GM10248 (cell line): ENCODE measurements around the gene DMXL1.

Source experiments
- CTCF ChIA-PET: fragments of 300-600 bp; sonication (Branson Sonifier 250); formaldehyde crosslinking; extraction: SDS; loops from one replicate; lab custom pipeline; 2021; ENCODE audit warnings: antibody characterized with exemption; lab: Yijun Ruan, JAX
- POLR2A ChIA-PET: fragments of 350-650 bp; sonication (Branson Sonifier 250); formaldehyde crosslinking; extraction: SDS; loops from one replicate; lab custom pipeline; 2020; ENCODE audit warnings: antibody characterized with exemption; lab: Yijun Ruan, JAX
- DNase-seq: peaks from one replicate; pipeline ENCODE4 v3.0.0; 2012; ENCODE audit errors: extremely low spot score
- TF ChIP-seq, protein P1 (sequence below): IDR thresholded peaks from 2 replicates; pipeline ENCODE4 v1.5.1; 2012; ENCODE audit warnings: mild to moderate bottlenecking, low read depth; ENCODE audit errors: extremely low read depth, missing control alignments, control extremely low read depth

The DMXL1 gene

DNA sequence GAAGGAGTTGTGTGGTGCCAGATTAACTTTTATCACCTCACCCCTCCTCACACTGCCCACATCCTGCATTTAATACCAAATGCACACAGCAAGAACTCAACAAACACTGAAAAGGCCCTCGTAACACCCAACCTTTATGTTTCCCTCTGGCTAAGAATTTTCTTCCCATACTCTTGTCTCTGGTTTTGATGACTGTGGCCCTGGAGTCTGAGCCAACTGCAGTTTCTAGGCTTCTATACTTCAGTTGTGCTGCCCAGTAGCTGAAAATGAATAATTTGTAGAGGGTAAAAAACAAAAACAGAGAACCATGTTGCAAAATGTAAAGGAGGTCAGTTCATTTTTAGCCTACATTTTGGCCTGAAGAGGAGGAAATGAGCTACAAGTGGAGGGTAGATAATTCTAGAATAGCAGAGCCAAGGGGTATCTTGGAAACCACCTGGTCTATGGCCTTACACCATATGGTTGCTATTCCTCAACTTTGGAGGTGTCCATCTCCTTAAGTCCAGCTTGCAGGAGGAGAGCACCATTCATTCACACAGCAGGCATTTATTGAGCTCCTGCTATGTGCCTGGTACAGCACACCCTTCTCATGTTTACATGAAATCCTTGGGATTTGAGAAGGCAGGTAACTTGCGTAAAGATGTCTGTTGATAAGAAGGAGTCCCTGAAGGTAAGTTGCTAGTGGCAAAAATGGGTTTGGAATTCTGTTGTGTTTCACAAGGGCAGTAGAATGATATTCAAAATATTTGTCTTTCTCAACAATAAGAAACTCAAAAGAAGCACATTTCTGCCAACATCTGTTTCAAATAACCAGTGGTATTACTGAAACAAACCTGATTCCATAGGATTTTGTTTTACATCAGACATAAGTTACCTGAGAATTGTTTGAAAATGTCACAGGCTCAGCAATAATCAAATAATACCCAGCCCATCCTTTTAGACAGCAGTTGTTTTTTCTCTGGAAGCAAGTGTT is 201.2 kb downstream of the DMXL1 start:
- ChIA-PET POLR2A (no interaction called here), CTCF (interaction anchor here (1.0 to 6.7 kb wide), 7 partner anchors 12 to 284 kb away, joined by 3 to 35 read pairs (median 8); partner anchors contain the start of gene DTWD2)
- DNase-seq: no peak
- TF ChIP-seq, protein P1, sequence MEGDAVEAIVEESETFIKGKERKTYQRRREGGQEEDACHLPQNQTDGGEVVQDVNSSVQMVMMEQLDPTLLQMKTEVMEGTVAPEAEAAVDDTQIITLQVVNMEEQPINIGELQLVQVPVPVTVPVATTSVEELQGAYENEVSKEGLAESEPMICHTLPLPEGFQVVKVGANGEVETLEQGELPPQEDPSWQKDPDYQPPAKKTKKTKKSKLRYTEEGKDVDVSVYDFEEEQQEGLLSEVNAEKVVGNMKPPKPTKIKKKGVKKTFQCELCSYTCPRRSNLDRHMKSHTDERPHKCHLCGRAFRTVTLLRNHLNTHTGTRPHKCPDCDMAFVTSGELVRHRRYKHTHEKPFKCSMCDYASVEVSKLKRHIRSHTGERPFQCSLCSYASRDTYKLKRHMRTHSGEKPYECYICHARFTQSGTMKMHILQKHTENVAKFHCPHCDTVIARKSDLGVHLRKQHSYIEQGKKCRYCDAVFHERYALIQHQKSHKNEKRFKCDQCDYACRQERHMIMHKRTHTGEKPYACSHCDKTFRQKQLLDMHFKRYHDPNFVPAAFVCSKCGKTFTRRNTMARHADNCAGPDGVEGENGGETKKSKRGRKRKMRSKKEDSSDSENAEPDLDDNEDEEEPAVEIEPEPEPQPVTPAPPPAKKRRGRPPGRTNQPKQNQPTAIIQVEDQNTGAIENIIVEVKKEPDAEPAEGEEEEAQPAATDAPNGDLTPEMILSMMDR: no peak

DNA sequence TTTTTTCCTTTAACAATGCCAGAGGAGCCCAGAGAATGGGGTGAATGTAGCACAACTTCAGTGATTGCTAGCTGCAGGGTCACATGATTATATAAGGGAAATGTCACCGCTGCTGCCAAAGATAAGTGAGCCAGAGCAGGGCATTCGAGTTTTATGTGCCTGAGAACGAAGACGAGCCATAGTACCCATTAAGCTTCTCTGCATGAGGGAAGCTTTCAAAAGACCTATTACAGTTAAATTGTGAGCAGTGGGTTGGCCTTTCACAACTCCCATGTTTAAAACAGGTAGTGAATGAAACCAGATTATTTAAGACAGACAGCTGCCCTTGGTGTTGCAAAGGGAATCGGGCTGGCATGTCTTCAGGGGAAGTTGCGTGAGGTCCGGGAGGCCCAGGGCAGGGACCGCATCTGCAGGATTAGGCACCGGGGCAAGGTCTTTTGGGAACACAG is 202.5 kb downstream of the DMXL1 start:
- ChIA-PET POLR2A (no interaction called here), CTCF (interaction anchor here (0.9 to 6.7 kb wide), 11 partner anchors 12 to 286 kb away, joined by 3 to 35 read pairs (median 3); partner anchors contain the start of gene DTWD2)
- TF ChIP-seq, protein P1: no peak
- DNase-seq: no peak

DNA sequence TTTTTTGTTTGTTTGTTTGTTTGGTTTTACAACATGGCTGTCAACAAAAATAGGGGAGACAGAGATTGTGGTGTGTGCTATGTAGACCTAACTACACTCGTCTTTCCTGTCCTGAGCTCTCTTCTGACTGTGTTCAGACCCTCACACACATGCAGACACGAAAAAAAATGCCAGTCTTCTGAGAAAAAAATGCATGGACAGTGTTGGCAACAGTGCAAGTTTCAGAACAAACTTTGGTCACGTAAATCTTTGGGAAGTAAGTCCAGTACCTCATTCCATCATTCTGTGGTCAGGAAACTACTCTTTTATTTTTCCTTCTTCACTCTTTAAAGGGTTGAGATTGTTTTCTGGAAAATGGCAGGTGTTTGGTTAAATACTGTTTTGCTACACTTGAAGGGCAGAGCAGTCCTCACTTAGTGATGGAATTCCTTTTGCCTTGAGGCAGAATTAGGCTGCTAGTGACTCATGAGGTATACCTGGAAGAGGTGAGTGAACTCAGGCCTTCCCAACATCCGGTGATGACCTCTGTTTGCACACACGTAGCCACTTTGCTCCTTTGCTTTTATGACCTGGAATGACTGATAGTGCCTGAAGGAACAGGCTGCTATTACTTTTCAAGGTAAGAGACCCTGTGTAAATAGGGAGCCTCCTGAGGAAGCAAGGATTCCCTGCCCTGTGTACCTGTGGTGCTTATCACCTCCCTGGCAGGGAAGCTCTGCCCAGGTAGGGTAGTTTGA is 203.3 kb downstream of the DMXL1 start:
- ChIA-PET CTCF (interaction anchor here (0.9 to 6.7 kb wide), 15 partner anchors 9 to 286 kb away, joined by 3 to 35 read pairs (median 4); partner anchors contain the start of gene DTWD2), POLR2A (no interaction called here)
- TF ChIP-seq, protein P1: no peak
- no peak for DNase-seq

- ChIA-PET POLR2A (no interaction called here), CTCF (interaction anchor here (0.9 to 6.7 kb wide), 9 partner anchors 8 to 287 kb away, joined by 3 to 35 read pairs (median 4); partner anchors contain the start of gene DTWD2)
- peak; percentile 23 for DNase-seq
Measured at GRCh38 chr5:119274767-119275130, 203.9 kb downstream of the DMXL1 start.

DNA sequence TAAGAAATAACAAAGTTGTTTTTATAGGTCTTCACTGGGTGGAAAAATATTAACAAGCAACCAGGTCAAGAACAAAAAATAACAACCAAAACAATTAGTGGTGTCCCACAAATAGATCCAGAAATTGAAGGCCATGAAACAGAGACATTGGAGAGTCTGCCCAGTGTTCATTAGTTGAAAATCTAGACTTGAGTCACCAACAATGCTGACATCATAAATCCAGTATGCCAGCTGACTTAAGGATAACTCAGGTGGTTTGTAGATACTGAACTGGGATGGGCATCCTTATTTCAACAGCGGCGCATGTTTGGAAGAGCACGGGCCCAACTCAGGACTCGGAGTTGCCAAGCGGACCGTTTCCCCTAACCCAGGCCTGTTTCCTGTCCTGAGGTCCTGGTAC is 204.3 kb downstream of the DMXL1 start:
- DNase-seq: no peak
- POLR2A ChIA-PET: no interaction called here
- TF ChIP-seq, protein P1: no peak
- CTCF ChIA-PET: interaction anchor here (0.9 to 6.7 kb wide), 10 partner anchors 8 to 287 kb away, joined by 3 to 35 read pairs (median 4); partner anchors contain the start of gene DTWD2

More at GRCh38 chr5:119274767-119275130, 203.9 kb downstream of the DMXL1 start:
- TF ChIP-seq, protein P1: no peak
